ENCODE measurements around the gene IGLL1. TPM values are rescaled to one million over a fixed set of nuclear protein-coding genes. Genes with fewer than 3 reads are reported as not detected.
A peak's percentile ranks its signal among the peaks of the same experiment; 100 is the strongest.

Gene IGLL1
- total RNA-seq, 2 experiments from 2014 or later, result not detected

DNA sequence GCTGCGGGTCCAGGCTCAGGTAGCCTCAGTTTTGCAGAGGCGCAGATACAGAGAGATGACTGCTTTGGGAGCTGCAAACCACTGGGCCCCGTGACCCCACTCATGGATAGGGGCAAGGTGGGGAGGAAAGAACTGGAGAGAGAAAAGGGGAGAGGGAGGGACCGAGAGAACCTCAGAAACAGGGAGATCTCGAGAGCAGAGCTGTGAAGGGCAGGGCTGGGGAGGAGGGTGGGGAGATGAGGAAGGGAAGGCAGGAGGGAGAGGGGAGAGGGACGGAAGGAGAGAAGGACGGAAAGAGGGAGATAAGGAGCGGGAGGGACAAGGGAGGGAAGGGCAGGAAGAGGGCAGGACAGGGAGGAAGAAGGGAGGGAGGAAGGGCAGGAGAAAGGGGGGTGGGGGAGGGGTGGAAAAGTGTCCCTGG is 46.3 kb downstream of the IGLL1 start:
- intact Hi-C loops (cut with micrococcal nuclease; ENCODE audit: unreplicated experiment), result no loop called here

GRCh38 chr22:23533328-23533762 is 46.7 kb downstream of the IGLL1 start:
- no peak for TF ChIP-seq EZH2phosphoT487 (IDR thresholded peaks at IDR 0.05; ENCODE audit: borderline replicate concordance, low read depth, low read length)
- TF ChIP-seq, protein P1, sequence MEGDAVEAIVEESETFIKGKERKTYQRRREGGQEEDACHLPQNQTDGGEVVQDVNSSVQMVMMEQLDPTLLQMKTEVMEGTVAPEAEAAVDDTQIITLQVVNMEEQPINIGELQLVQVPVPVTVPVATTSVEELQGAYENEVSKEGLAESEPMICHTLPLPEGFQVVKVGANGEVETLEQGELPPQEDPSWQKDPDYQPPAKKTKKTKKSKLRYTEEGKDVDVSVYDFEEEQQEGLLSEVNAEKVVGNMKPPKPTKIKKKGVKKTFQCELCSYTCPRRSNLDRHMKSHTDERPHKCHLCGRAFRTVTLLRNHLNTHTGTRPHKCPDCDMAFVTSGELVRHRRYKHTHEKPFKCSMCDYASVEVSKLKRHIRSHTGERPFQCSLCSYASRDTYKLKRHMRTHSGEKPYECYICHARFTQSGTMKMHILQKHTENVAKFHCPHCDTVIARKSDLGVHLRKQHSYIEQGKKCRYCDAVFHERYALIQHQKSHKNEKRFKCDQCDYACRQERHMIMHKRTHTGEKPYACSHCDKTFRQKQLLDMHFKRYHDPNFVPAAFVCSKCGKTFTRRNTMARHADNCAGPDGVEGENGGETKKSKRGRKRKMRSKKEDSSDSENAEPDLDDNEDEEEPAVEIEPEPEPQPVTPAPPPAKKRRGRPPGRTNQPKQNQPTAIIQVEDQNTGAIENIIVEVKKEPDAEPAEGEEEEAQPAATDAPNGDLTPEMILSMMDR (conservative IDR thresholded peaks at IDR 0.05; ENCODE audit: low read length), result peak; percentile 55
- H3K36me3 ChIP-seq (ENCODE audit: insufficient read depth, low read length), result no peaks in the 10 kb centered on the region
- H2AFZ ChIP-seq (ENCODE audit: low read length), result peak overlapping the region; percentile 11; the same call in 1 of the 2 replicates
- CTCF ChIA-PET (ENCODE audit: unreplicated experiment), result interaction anchor here (0.5 to 0.6 kb wide), 2 partner anchors 99 to 210 kb away, joined by 3 to 10 read pairs; no protein-coding TSS in a partner anchor
- intact Hi-C loops (cut with micrococcal nuclease; ENCODE audit: unreplicated experiment), result no loop called here
- no peaks in the 10 kb centered on the region for H3K9me3 ChIP-seq (ENCODE audit: low read length)
- H4K20me1 ChIP-seq (ENCODE audit: insufficient read depth, low read length), result no peaks in the 10 kb centered on the region
- DNase-seq (ENCODE audit: low spot score), result peak; percentile 70
- H3K4me1 ChIP-seq (ENCODE audit: insufficient read depth, low read length, poor library complexity, severe bottlenecking), result peaks cover 36% of the 10 kb centered on the region
- H3K27ac ChIP-seq (ENCODE audit: low read depth, low read length, poor library complexity, severe bottlenecking), result no peak overlapping the region
- no peaks in the 10 kb centered on the region for H3K9me2 ChIP-seq (ENCODE audit: insufficient read depth, low read length)
- H3K79me2 ChIP-seq (ENCODE audit: insufficient read depth, low read depth, low read length), result no peaks in the 10 kb centered on the region
- no peak overlapping the region for H3K4me3 ChIP-seq (ENCODE audit: low read depth, low read length, poor library complexity, severe bottlenecking)
- POLR2A ChIA-PET, result no interaction called here
- peak overlapping the region; percentile 6; the same call in 1 of the 2 replicates for H3K4me2 ChIP-seq (ENCODE audit: low read length)
- no TSS peak for BruUV-seq (replicated peaks)

More for the DNA sequence above, 46.3 kb downstream of the IGLL1 start:
- TF ChIP-seq, protein P1 (conservative IDR thresholded peaks at IDR 0.05; ENCODE audit: low read length), result no peak
- TF ChIP-seq EZH2phosphoT487 (IDR thresholded peaks at IDR 0.05; ENCODE audit: borderline replicate concordance, low read depth, low read length), result no peak
- Histone ChIP-seq H4K20me1 (ENCODE audit: insufficient read depth, low read length) (no peaks in the 10 kb centered on the region), H2AFZ (ENCODE audit: low read length) (peak overlapping the region; percentile 11; the same call in 1 of the 2 replicates), H3K9me2 (ENCODE audit: insufficient read depth, low read length) (no peaks in the 10 kb centered on the region), H3K36me3 (ENCODE audit: insufficient read depth, low read length) (no peaks in the 10 kb centered on the region), H3K9me3 (ENCODE audit: low read length) (no peaks in the 10 kb centered on the region), H3K27ac (ENCODE audit: low read depth, low read length, poor library complexity, severe bottlenecking) (no peak overlapping the region), H3K4me1 (ENCODE audit: insufficient read depth, low read length, poor library complexity, severe bottlenecking) (peaks cover 36% of the 10 kb centered on the region), H3K4me2 (ENCODE audit: low read length) (peak overlapping the region; percentile 6; the same call in 1 of the 2 replicates), H3K4me3 (ENCODE audit: low read depth, low read length, poor library complexity, severe bottlenecking) (no peak overlapping the region), H3K79me2 (ENCODE audit: insufficient read depth, low read depth, low read length) (no peaks in the 10 kb centered on the region)
- ChIA-PET POLR2A (no interaction called here), CTCF (ENCODE audit: unreplicated experiment) (interaction anchor here (0.5 to 0.6 kb wide), 2 partner anchors 100 to 211 kb away, joined by 3 to 10 read pairs; no protein-coding TSS in a partner anchor)
- no peak for DNase-seq (ENCODE audit: low spot score)
- BruUV-seq (replicated peaks), result no TSS peak

DNA sequence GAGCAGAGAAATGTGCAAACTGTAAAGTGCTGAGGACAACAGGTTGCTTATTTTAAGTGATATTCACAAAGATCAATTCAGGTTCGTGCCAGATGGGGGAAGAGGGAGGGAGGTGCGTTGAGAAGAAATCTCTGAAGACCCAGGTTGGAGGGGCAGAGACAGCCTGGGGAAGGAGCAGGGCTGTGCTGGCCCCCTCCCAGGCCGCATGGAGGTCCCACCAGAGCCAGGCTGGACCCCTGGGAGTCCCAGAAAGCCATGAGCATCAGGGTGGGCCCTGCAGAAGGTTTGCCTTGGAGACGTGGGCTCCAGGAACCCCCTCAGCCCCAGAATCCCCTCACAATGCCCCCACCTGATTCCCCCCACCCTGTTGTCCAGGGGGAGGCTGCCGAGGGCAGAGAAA is 47.4 kb downstream of the IGLL1 start:
- intact Hi-C loops (cut with micrococcal nuclease; ENCODE audit: unreplicated experiment), result no loop called here

More for the DNA sequence above, 47.4 kb downstream of the IGLL1 start:
- Histone ChIP-seq H3K4me2 (ENCODE audit: low read length) (no peak overlapping the region), H3K4me1 (ENCODE audit: insufficient read depth, low read length, poor library complexity, severe bottlenecking) (peaks cover 36% of the 10 kb centered on the region), H3K4me3 (ENCODE audit: low read depth, low read length, poor library complexity, severe bottlenecking) (no peak overlapping the region), H2AFZ (ENCODE audit: low read length) (peak overlapping the region; percentile 11; the same call in 1 of the 2 replicates), H3K36me3 (ENCODE audit: insufficient read depth, low read length) (no peaks in the 10 kb centered on the region), H3K9me2 (ENCODE audit: insufficient read depth, low read length) (no peaks in the 10 kb centered on the region), H3K9me3 (ENCODE audit: low read length) (no peaks in the 10 kb centered on the region), H3K27ac (ENCODE audit: low read depth, low read length, poor library complexity, severe bottlenecking) (no peak overlapping the region), H4K20me1 (ENCODE audit: insufficient read depth, low read length) (no peaks in the 10 kb centered on the region), H3K79me2 (ENCODE audit: insufficient read depth, low read depth, low read length) (no peaks in the 10 kb centered on the region)
- CTCF ChIA-PET (ENCODE audit: unreplicated experiment), result no interaction called here
- no TSS peak for BruUV-seq (replicated peaks)
- DNase-seq (ENCODE audit: low spot score), result no peak
- TF ChIP-seq EZH2phosphoT487 (IDR thresholded peaks at IDR 0.05; ENCODE audit: borderline replicate concordance, low read depth, low read length), result no peak
- TF ChIP-seq, protein P1 (conservative IDR thresholded peaks at IDR 0.05; ENCODE audit: low read length), result no peak
- POLR2A ChIA-PET, result no interaction called here
